NCI-H1694 treated with DMSO at 0.1 percent for 48 hours (cell line): ENCODE measurements around the gene PPWD1.

Experiments used
- DNase-seq: peaks from one replicate; lab custom pipeline; 2025; lab: John Stamatoyannopoulos, UW

Gene PPWD1

DNA sequence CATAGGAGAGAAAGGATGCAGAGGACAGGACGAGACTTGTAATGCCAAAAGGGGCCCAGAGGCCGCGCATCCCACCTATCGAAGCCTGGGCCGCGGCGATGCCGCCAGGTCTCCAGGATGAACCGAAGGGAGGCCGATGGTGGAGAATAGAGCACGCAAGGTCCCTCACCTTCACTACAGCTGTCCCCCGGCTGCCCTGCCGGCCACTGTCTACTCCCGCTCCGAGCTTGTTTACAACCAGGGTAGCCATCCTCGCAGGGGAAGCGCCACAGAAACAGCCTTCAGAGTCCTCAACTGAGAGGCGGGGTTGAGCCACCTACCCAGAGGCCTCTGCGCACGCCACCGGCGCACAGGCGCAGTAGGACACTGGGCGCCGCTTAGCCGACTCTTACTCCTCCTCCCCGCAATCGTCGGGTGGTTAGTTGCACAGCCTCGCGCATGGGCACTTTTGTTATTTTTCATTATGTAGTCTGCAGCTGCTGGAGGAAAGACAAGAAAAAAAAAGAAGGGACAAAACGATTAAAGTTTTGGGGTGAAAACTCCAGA lies 61.0 kb downstream of the PPWD1 start, which contains the start of gene TRIM23:
TSS of gene TRIM23 (minus strand) at position 309 of the 546 bp plus-strand sequence. CDS start at position 250, 59 bp downstream.
- peak; percentile 94 for DNase-seq

DNA sequence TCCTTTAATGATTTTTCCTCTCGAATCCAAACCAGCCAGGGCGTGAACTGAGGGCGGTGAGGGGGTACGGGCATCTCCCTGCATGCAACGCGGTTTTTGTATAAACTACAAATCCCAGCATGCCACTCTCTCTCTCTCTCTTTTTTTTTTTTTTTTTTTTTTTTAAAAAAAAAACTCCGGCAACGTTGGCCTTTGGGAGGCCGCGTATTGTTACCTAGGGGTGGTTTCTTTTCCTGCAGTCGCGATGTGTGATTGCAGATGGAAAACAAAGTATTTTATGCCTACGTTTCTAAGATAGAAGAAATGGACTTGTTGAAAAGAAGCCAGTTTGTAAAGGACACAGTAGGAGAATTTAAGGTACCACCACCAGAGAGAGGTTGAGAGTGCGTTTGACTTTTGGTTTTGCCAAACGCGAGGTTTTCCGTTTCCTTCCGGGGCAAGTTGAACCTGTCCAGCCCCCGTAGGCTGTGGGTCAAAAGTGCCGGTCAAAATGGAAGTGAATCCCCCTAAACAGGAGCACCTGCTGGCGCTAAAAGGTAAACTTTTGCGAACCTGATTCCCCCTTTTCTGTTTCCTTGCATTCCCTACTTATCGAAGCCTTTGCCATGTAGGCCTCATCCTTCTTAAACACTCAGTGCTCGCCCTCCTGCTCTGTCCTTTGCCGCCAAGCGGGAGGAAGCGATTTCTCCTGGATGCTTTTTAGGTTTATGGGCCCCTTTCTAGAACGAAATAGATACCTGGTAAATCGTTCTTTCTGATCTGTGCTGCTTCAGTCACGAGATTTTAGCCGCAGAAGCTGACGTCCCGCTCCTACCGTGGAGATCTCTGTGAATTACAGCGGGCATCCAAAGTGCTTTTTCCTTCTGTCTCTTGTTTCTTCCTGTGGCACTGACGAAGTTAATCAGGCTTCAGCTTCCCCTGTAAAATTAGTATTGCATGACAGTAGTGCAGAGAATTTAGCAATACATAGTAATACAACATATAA lies 61.8 kb downstream of the PPWD1 start, which contains the start of the genes SHLD3 and TRAPPC13:
TSS of gene SHLD3 (plus strand) at position 457 of the 985 bp plus-strand sequence. CDS start 4,561 bp downstream, outside the sequence.
TSS of gene TRAPPC13 (plus strand) at position 457 of the 985 bp plus-strand sequence. CDS start at position 491, 34 bp downstream.
- DNase-seq = peak; percentile 94

DNA sequence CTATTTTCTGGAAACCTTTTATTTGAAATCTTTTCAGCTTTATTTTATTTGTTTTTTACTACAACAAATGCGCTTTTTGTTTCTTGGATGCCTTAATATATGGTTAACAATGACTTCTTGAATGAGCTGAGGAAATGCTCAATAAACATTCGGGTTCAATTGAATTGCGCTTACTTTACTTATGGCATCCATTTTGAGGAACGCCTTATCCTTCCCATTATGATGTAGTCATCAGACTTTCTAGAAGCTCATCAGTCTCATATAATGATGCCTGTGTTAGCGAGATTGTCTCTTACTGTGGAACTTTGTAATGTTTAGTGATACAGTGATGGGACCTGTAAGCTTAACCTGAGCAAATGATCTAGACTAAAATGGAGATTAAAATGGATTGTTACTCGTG lies 62.6 kb downstream of the PPWD1 start:
- DNase-seq = no peak

DNA sequence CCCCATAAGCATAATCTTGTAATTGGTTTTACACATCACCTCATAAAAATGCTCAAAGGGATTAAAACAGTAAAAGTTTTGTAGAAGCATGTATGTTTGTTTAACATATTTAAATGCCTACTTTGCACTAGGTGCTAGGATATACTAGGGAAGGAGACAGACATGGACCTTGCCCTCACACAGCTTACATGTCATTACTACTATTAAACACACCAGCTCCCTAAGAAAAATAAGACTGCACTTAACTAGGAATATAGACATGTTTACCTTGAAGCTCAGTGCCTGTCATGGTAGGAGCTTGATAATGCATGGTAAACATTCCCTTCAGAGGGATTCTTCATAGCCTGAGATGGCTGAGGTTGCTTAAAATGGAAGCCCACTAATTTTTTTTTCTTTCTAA lies 67.9 kb downstream of the PPWD1 start:
- no peak for DNase-seq
